ENCODE measurements around the gene EEF1AKMT3. TPM values are rescaled to one million over a fixed set of nuclear protein-coding genes. Genes with fewer than 3 reads are reported as not detected.

The EEF1AKMT3 gene
- total RNA-seq, result 6.8 TPM
- long read RNA-seq, transcript EEF1AKMT3-201 (3 exons, 2,563 nt), result major isoform, 7 of 13 reads
- long read RNA-seq, partial matches to known transcripts, result 1 of 13 reads
- long read RNA-seq, other reads (novel, unspliced or antisense), result 3 of 13 reads

GRCh38 chr12:57772429-57773322, at the start of gene EEF1AKMT3:
Gene EEF1AKMT3, plus strand, starts transcription at chr12:57772614. Its CDS starts 111 bp downstream, at chr12:57772725.
- intact Hi-C loops (cut with DNase I), result no loop called here
- DNase-seq, result peak; percentile 79
- peaks cover 29% of the 10 kb centered on the region for H3K36me3 ChIP-seq
- H3K27ac ChIP-seq, result peak within 1 kb of the TSS; percentile 91
- no peaks in the 10 kb centered on the region for H3K9me3 ChIP-seq
- ATAC-seq, result peak; percentile 71 to 84
- H3K4me3 ChIP-seq, result peak within 1 kb of the TSS; percentile 93
- H3K4me1 ChIP-seq, result peaks cover 21% of the 10 kb centered on the region
- H3K27me3 ChIP-seq (ENCODE audit: low read depth), result no peaks in the 10 kb centered on the region
- no peak for TF ChIP-seq CTCF (IDR thresholded peaks at IDR 0.05)

- intact Hi-C loops (cut with DNase I), result no loop called here
- ATAC-seq (no peak), DNase-seq (no peak)
- Histone ChIP-seq H3K36me3 (peaks cover 42% of the 10 kb centered on the region), H3K27me3 (ENCODE audit: low read depth) (no peaks in the 10 kb centered on the region), H3K4me3 (no peak overlapping the region), H3K27ac (no peak overlapping the region), H3K4me1 (peaks cover 8% of the 10 kb centered on the region), H3K9me3 (no peaks in the 10 kb centered on the region)
- TF ChIP-seq CTCF (IDR thresholded peaks at IDR 0.05), result no peak
Measured at GRCh38 chr12:57722716-57723629, 49.4 kb upstream of the EEF1AKMT3 start.

GRCh38 chr12:57723630-57723962, 48.8 kb upstream of the EEF1AKMT3 start:
- Histone ChIP-seq H3K4me3 (no peak overlapping the region), H3K9me3 (no peaks in the 10 kb centered on the region), H3K36me3 (peaks cover 35% of the 10 kb centered on the region), H3K4me1 (peaks cover 8% of the 10 kb centered on the region), H3K27me3 (ENCODE audit: low read depth) (no peaks in the 10 kb centered on the region), H3K27ac (no peak overlapping the region)
- ATAC-seq (no peak), DNase-seq (no peak)
- intact Hi-C loops (cut with DNase I), result no loop called here
- no peak for TF ChIP-seq CTCF (IDR thresholded peaks at IDR 0.05)

GRCh38 chr12:57724003-57724935, 48.1 kb upstream of the EEF1AKMT3 start:
- H3K4me1 ChIP-seq, result peaks cover 8% of the 10 kb centered on the region
- H3K36me3 ChIP-seq, result peaks cover 29% of the 10 kb centered on the region
- H3K4me3 ChIP-seq, result no peak overlapping the region
- no peak overlapping the region for H3K27ac ChIP-seq
- H3K9me3 ChIP-seq, result no peaks in the 10 kb centered on the region
- no peak for ATAC-seq
- no peaks in the 10 kb centered on the region for H3K27me3 ChIP-seq (ENCODE audit: low read depth)
- TF ChIP-seq CTCF (IDR thresholded peaks at IDR 0.05), result no peak
- no peak for DNase-seq
- intact Hi-C loops (cut with DNase I), result no loop called here

Data from lower lobe of right lung (tissue), 2 donors.